ENCODE results near the gene CGRRF1.

Gene CGRRF1

GRCh38 chr14:54509546-54510501, at the start of gene CGRRF1:
TSS of gene CGRRF1 (plus strand) at chr14:54509906. CDS start at chr14:54509960, 54 bp downstream.
- DNase-seq (ENCODE audit: low read depth): peak; percentile 98

GRCh38 chr14:54462048-54462447, 47.7 kb upstream of the CGRRF1 start:
- DNase-seq (ENCODE audit: low read depth): no peak

GRCh38 chr14:54465654-54466053, 44.1 kb upstream of the CGRRF1 start:
- DNase-seq (ENCODE audit: low read depth): peak; percentile 41

GRCh38 chr14:54467280-54467679, 42.4 kb upstream of the CGRRF1 start:
- DNase-seq (ENCODE audit: low read depth): no peak

- DNase-seq (ENCODE audit: low read depth): no peak
These were observed 39.0 kb upstream of the CGRRF1 start for GRCh38 chr14:54470701-54471100.

- DNase-seq (ENCODE audit: low read depth): no peak
These were observed 38.1 kb upstream of the CGRRF1 start for GRCh38 chr14:54471641-54472040.

- DNase-seq (ENCODE audit: low read depth): no peak
These were observed 37.4 kb upstream of the CGRRF1 start for GRCh38 chr14:54472315-54472714.

GRCh38 chr14:54474232-54474793, 35.4 kb upstream of the CGRRF1 start:
- no peak for DNase-seq (ENCODE audit: low read depth)

GRCh38 chr14:54475187-54475899, 34.4 kb upstream of the CGRRF1 start:
- peak; percentile 49 for DNase-seq (ENCODE audit: low read depth)

GRCh38 chr14:54475911-54476310, 33.8 kb upstream of the CGRRF1 start:
- DNase-seq (ENCODE audit: low read depth): no peak

GRCh38 chr14:54478636-54479215, 31.0 kb upstream of the CGRRF1 start:
- DNase-seq (ENCODE audit: low read depth): peak; percentile 72

- DNase-seq (ENCODE audit: low read depth): no peak
These were observed 28.7 kb upstream of the CGRRF1 start for GRCh38 chr14:54480830-54481562.

- no peak for DNase-seq (ENCODE audit: low read depth)
These were observed 28.0 kb upstream of the CGRRF1 start for GRCh38 chr14:54481695-54482094.

GRCh38 chr14:54483073-54483745, 26.5 kb upstream of the CGRRF1 start:
- DNase-seq (ENCODE audit: low read depth): no peak

- no peak for DNase-seq (ENCODE audit: low read depth)
These were observed 25.9 kb upstream of the CGRRF1 start for GRCh38 chr14:54483846-54484245.

- no peak for DNase-seq (ENCODE audit: low read depth)
These were observed 23.0 kb upstream of the CGRRF1 start for GRCh38 chr14:54486685-54487084.

- DNase-seq (ENCODE audit: low read depth): peak; percentile 48
These were observed 21.9 kb upstream of the CGRRF1 start for GRCh38 chr14:54487771-54488170.

GRCh38 chr14:54488318-54488645, 21.4 kb upstream of the CGRRF1 start:
- no peak for DNase-seq (ENCODE audit: low read depth)

- peak; percentile 88 for DNase-seq (ENCODE audit: low read depth)
These were observed 20.9 kb upstream of the CGRRF1 start, which contains the start of gene GMFB for GRCh38 chr14:54488646-54489317. TSS of gene GMFB (minus strand) at chr14:54488980. CDS start at chr14:54488927, 53 bp downstream.

GRCh38 chr14:54489318-54489683, 20.4 kb upstream of the CGRRF1 start:
- peak; percentile 31 for DNase-seq (ENCODE audit: low read depth)

Measured in amniotic epithelial cell (primary cell).